IMR-90 (cell line): ENCODE results near the gene AGAP6. TPM values are rescaled to one million over a fixed set of nuclear protein-coding genes. Genes with fewer than 3 reads are reported as not detected.
"Not testable (repeated sequence)": the region's sequence is repeated elsewhere in the genome, so short reads cannot be mapped to it uniquely, and the experiment has no call there.

ENCODE experiments used
- ATAC-seq: fragments of 200-7000 bp; cut with Tn5 transposase; 2 replicates; pipeline ENCODE4 v1.9.1; 2020; ENCODE audit warnings: low read depth, mild to moderate bottlenecking, moderate library complexity
- BruUV-seq: library from RNA; stranded (reverse); fragments of 400-500 nt; replicated peaks from 2 replicates; lab custom pipeline; 2021; lab: Mats Ljungman, UMichigan
- CTCF ChIA-PET: fragments of 300-600 bp; formaldehyde crosslinking; extraction: SDS; loops from one replicate; lab custom pipeline; 2021; ENCODE audit warnings: antibody characterized with exemption; lab: Yijun Ruan, JAX
- POLR2A ChIA-PET: fragments of 300-600 bp; sonication (Branson Sonifier 250); formaldehyde crosslinking; loops from one replicate; lab custom pipeline; 2022; ENCODE audit warnings: antibody characterized with exemption; ENCODE audit not compliant: unreplicated experiment; lab: Charles Lee
- DNase-seq: peaks from one replicate; pipeline ENCODE4 v3.0.0; 2013
- H2AFZ ChIP-seq: replicated peaks from 2 replicates; pipeline ENCODE3; 2013; ENCODE audit warnings: low read length, mild to moderate bottlenecking; ENCODE audit not compliant: poor library complexity
- H2AK5ac ChIP-seq: 2 replicates; pipeline ENCODE4 v1.6.1; 2013; ENCODE audit warnings: low read depth, low read length, inconsistent platforms
- H2AK9ac ChIP-seq: replicated peaks from 2 replicates; pipeline ENCODE3; 2013; ENCODE audit warnings: mild to moderate bottlenecking, low read depth, low read length, moderate library complexity; ENCODE audit not compliant: poor library complexity
- H2BK120ac ChIP-seq: 2 replicates; pipeline ENCODE4 v1.6.1; 2013; ENCODE audit warnings: low read depth, low read length, inconsistent platforms
- H2BK15ac ChIP-seq: 3 replicates; pipeline ENCODE4 v1.6.1; 2013; ENCODE audit warnings: low read depth, low read length, inconsistent platforms
- H2BK20ac ChIP-seq: 2 replicates; pipeline ENCODE4 v1.6.1; 2013; ENCODE audit warnings: low read depth, mild to moderate bottlenecking, inconsistent platforms, low read length, moderate library complexity
- H2BK5ac ChIP-seq: 2 replicates; pipeline ENCODE4 v1.6.1; 2013; ENCODE audit warnings: mild to moderate bottlenecking, low read depth, low read length, inconsistent platforms; ENCODE audit not compliant: poor library complexity, severe bottlenecking
- H3K14ac ChIP-seq: replicated peaks from 2 replicates; pipeline ENCODE4 v1.6.1; 2013; ENCODE audit warnings: low read depth, low read length, inconsistent platforms
- H3K18ac ChIP-seq: 2 replicates; pipeline ENCODE4 v1.6.1; 2013; ENCODE audit warnings: low read depth, low read length, control low read depth
- H3K23ac ChIP-seq: 2 replicates; pipeline ENCODE4 v1.6.1; 2013; ENCODE audit warnings: low read depth, low read length, inconsistent platforms
- H3K27ac ChIP-seq: 2 replicates; pipeline ENCODE4 v1.5.1; 2013; ENCODE audit warnings: mild to moderate bottlenecking, control low read depth, low read length; ENCODE audit not compliant: insufficient read depth
- H3K27me3 ChIP-seq: 2 replicates; pipeline ENCODE4 v1.6.1; 2013; ENCODE audit warnings: low read length; ENCODE audit not compliant: control insufficient read depth, insufficient read depth
- H3K36me3 ChIP-seq: 2 replicates; pipeline ENCODE4 v1.6.1; 2013; ENCODE audit warnings: low read length, mixed read lengths; ENCODE audit not compliant: control insufficient read depth, insufficient read depth
- H3K4ac ChIP-seq: 2 replicates; pipeline ENCODE4 v1.6.1; 2013; ENCODE audit warnings: low read depth, low read length, inconsistent platforms
- H3K4me1 ChIP-seq: 2 replicates; pipeline ENCODE4 v1.6.1; 2013; ENCODE audit warnings: low read length, mixed read lengths; ENCODE audit not compliant: control insufficient read depth, insufficient read depth
- H3K4me2 ChIP-seq: 2 replicates; pipeline ENCODE4 v1.6.1; 2013; ENCODE audit warnings: low read depth, mild to moderate bottlenecking, control low read depth, low read length, moderate library complexity
- H3K4me3 ChIP-seq: 2 replicates; pipeline ENCODE4 v1.5.1; 2013; ENCODE audit warnings: low read depth, mild to moderate bottlenecking, control low read depth, low read length, moderate library complexity; ENCODE audit not compliant: insufficient read depth
- H3K56ac ChIP-seq: 2 replicates; pipeline ENCODE4 v1.6.1; 2013; ENCODE audit warnings: low read length, inconsistent platforms; ENCODE audit not compliant: insufficient read depth; ENCODE audit errors: extremely low read depth
- H3K79me1 ChIP-seq, 2 experiments: 2 replicates each; pipeline ENCODE4 v1.6.1; 2013; ENCODE audit warnings: low read length in 2 of 2, inconsistent platforms in 1 of 2, low read depth in 1 of 2
- H3K9ac ChIP-seq: 2 replicates; pipeline ENCODE4 v1.6.1; 2013; ENCODE audit warnings: low read depth, low read length, control low read depth
- H3K9me1 ChIP-seq: 2 replicates; pipeline ENCODE4 v1.6.1; 2013; ENCODE audit warnings: low read length, inconsistent platforms; ENCODE audit not compliant: insufficient read depth
- H3K9me3 ChIP-seq: 2 replicates; pipeline ENCODE4 v1.6.1; 2013; ENCODE audit warnings: low read length; ENCODE audit not compliant: control insufficient read depth, insufficient read depth
- H4K20me1 ChIP-seq: 2 replicates; pipeline ENCODE4 v1.6.1; 2013; ENCODE audit warnings: low read length, inconsistent platforms; ENCODE audit not compliant: insufficient read depth
- H4K5ac ChIP-seq: 2 replicates; pipeline ENCODE4 v1.6.1; 2013; ENCODE audit warnings: mild to moderate bottlenecking, low read depth, low read length, control low read depth
- H4K8ac ChIP-seq, 2 experiments: 2 replicates each; pipeline ENCODE4 v1.6.1; 2013; ENCODE audit warnings: low read depth in 2 of 2, low read length in 2 of 2, control low read depth in 1 of 2, inconsistent platforms in 1 of 2
- H4K91ac ChIP-seq: 2 replicates; pipeline ENCODE4 v1.6.1; 2013; ENCODE audit warnings: low read depth, low read length, inconsistent platforms; ENCODE audit not compliant: insufficient read depth
- WGBS, 2 experiments: methylation state at CpG; one replicate each; pipeline versions ENCODE4 v1.1.5 to v1.1.7; 2013; ENCODE audit warnings: missing lambda C conversion rate in 2 of 2; ENCODE audit not compliant: insufficient read length in 1 of 2; ENCODE audit errors: extremely low coverage in 2 of 2; 5-methylcytosine and 5-hydroxymethylcytosine counted together
- dilution Hi-C: fragments of 300-500 bp; cut with HindIII; formaldehyde crosslinking; loops from one replicate; pipeline ENCODE4 v1.14.3; 2018; ENCODE audit warnings: low sequenced_read_pairs; ENCODE audit not compliant: unreplicated experiment
- in situ Hi-C: fragments of 300-500 bp; cut with MboI; formaldehyde crosslinking; loops from 3 replicates; pipeline ENCODE4 v1.14.3; 2019; ENCODE audit warnings: low sequenced_read_pairs, inconsistent platforms, mixed read lengths
- intact Hi-C: fragments of 100-400 bp; cut with micrococcal nuclease; formaldehyde crosslinking; loops from 2 replicates; pipeline ENCODE4 v1.10.0; 2022
- polyA plus RNA-seq, 3 experiments: library from polyadenylated mRNA; depleted of rRNA; stranded (reverse); fragments of >200 nt; gene quantifications; 2 replicates each; pipeline ENCODE4 v1.2.3, GENCODE V29; 2012; ENCODE audit warnings: low replicate concordance in 1 of 3
- total RNA-seq: library from RNA; depleted of rRNA; stranded (reverse); fragments of >200 nt; gene quantifications from 2 replicates; pipeline ENCODE4 v1.2.3, GENCODE V29; 2012

Gene AGAP6
- total and polyA plus RNA-seq, 2 of the 4 experiments (the other 2 are of a cell fraction): 2.3 to 13.6 TPM

GRCh38 chr10:50046457-50046856, 58.3 kb downstream of the AGAP6 start:
- H3K27ac ChIP-seq, H2BK120ac ChIP-seq, BruUV-seq, H3K4me2 ChIP-seq, H3K56ac ChIP-seq, H3K9me1 ChIP-seq, intact Hi-C loops, H4K91ac ChIP-seq, in situ Hi-C loops, H2BK20ac ChIP-seq, H2AK5ac ChIP-seq, H2BK15ac ChIP-seq, H3K18ac ChIP-seq, H4K20me1 ChIP-seq, dilution Hi-C loops, H3K36me3 ChIP-seq, H3K14ac ChIP-seq, H3K23ac ChIP-seq, H2BK5ac ChIP-seq, H3K9me3 ChIP-seq, H2AK9ac ChIP-seq, H3K9ac ChIP-seq, H4K8ac ChIP-seq, H4K5ac ChIP-seq, H3K79me1 ChIP-seq, CTCF ChIA-PET, H3K27me3 ChIP-seq, H3K4me3 ChIP-seq, H3K4me1 ChIP-seq, H3K4ac ChIP-seq, H2AFZ ChIP-seq, POLR2A ChIA-PET: not testable (repeated sequence)
- WGBS, 2 experiments: 37% methylated on average over 4 of the region's 9 CpGs; no CpG with 5 or more reads in 1 of the 2 experiments
- peak; percentile 72 for ATAC-seq
- peak; percentile 68 for DNase-seq

GRCh38 chr10:50047594-50047993, 59.4 kb downstream of the AGAP6 start:
- H3K4me3 ChIP-seq, H3K18ac ChIP-seq, H3K79me1 ChIP-seq, H3K9ac ChIP-seq, H3K27ac ChIP-seq, ATAC-seq, H3K23ac ChIP-seq, H2AK9ac ChIP-seq, POLR2A ChIA-PET, H2BK5ac ChIP-seq, H3K4me1 ChIP-seq, H3K14ac ChIP-seq, H4K5ac ChIP-seq, H3K4me2 ChIP-seq, H3K9me1 ChIP-seq, H3K4ac ChIP-seq, DNase-seq, H2BK15ac ChIP-seq, H3K36me3 ChIP-seq, BruUV-seq, H3K27me3 ChIP-seq, H4K8ac ChIP-seq, H2AK5ac ChIP-seq, H4K91ac ChIP-seq, H3K56ac ChIP-seq, H2AFZ ChIP-seq, H2BK20ac ChIP-seq, H2BK120ac ChIP-seq, CTCF ChIA-PET, dilution Hi-C loops, H4K20me1 ChIP-seq, intact Hi-C loops, in situ Hi-C loops, H3K9me3 ChIP-seq: not testable (repeated sequence)
- no CpG with 5 or more reads among the region's 5 CpGs for WGBS, 2 experiments
